ENCODE measurements around the gene PARVB.

Gene PARVB

DNA sequence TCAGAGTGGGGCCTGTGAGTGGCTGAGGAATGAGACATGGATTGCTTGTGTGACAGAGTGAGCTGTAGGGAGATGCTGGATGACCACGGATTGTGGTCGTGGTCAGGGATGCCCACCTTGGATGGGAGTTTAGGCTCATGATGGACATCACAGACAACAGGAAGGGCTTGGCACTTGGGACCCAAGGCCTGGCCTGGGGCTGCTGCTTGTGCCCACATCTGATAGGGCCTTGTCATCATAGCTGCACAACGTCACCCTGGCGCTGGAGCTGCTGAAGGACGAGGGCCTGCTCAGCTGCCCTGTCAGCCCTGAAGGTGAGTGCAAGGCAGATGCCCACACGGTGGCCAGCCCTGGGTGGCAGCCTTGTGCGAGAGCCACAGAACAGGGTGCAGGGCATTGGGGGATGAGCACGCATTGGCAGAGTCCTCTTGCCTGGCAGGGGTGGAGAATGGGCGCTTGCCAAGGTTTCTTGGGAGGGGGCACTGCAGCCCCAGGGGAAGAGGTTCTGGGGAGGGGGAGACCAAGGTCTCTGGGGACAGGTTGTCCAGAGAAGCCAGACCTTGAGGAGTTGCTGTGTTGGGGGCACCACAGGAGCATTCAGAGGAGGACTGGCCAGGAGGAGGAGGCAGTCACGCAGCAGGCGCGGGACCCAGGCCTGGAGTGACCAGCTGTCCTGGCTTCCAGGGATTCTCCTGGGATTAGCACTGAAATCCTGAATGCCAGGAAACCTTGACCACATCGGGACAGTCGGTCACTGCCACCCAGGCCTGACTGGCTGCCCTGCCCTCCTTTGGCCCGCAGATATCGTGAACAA is 181.6 kb downstream of the PARVB start:
- DNase-seq: no peak

DNA sequence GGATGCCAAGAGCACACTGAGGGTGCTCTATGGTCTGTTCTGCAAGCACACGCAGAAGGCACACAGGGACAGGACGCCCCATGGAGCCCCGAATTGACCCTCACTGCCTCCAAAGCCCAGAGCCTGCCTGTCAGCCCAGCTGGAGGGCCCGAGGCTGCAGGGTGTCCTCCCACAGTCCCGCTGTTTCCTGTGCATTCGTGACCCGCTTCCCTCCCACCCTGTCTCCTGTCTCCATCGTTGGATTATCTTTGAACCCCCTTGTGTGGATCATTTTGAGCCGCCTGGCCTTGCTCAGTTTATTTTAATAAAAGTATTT is 182.2 kb downstream of the PARVB start:
- no peak for DNase-seq

DNA sequence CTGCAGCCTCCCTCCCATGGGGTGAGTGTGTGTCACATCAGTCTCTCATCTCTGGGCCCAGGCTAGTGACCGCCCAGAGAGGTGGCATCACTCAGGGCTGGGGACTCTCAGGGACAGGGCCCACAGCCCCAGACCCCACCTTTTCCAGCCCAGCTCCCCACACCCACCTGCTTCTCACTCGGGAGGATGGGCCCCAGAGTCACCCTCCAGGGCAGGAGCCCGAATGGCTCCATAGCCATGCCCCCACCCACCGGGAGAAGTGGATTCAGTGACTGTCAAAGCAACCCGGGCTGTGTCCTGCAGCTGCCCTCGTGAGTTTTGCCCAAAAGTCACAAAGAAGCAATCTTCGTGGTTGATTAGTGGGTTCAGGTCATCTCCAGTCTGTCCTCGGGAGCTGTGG is 182.6 kb downstream of the PARVB start:
- DNase-seq: no peak

DNA sequence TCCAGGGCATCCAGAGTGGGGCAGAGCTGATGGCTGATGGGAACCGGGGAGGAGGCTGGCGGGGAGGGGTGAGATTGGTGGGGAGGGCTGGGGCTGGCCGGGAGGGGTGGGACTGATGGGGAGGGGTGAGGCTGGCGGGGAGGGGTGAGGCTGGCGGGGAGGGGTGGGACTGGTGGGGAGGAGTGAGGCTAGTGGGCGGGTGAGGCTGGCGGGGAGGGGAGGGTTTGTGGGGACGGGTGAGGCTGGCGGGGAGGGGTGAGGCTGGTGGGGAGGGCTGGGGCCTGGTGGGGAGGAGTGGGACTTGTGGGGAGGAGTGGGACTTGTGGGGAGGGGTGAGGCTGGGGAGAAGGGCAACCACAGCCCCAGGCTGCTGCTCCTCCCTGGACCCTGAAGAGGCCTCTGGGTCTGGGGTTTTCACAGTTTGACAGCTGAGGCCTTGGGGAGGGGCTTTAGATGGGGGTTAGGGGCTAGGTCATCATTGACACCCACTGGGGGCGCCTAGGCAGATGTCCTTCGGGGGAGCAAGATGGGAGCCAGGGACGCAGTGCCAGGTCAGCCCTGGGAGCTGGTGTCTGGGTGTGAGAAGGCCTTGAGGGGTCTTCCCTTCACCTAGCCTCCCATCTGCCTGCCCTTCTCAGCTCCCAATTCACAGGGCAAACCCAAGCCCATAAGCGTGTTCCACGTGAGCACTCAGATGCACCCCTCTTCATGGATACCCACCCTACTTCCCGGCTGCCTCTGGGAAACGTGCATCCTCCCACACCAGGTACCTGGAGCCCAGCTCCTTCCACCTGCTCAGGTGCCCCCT is 183.3 kb downstream of the PARVB start:
- DNase-seq: no peak

DNA sequence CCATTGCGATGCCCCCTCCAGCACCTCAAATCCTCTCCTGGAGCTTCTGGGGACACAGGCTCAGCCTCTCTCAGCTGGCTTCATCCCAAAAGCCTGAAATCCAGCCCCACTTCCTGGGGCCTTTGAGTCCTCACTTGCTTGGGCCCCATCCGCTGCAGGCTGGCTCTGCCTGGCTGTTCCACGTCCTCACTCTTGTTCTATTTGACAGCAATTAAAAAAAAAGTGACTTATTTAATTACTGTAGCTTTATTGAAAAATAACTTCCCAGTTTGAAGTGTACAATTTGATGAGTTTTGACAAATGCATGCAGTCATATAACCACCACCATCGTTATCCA is 183.8 kb downstream of the PARVB start:
- DNase-seq: no peak

DNA sequence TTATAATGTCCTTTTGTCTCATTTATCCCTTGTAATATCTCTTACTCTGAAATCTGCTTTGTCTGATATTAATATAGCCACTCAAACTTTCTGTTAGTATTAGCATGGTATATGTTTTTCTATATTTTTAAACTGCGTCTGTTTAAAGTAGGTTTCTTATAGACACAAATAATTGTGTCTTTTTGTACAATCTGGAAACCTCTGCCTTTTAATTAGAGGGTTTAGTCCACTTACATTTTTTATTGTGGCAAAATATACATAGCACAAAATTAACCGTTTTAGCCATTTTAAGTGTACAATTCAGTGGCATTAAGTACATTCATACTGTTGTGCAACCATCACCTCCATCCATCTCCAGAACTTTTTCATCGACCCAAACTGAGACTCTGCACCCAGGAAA is 185.2 kb downstream of the PARVB start:
- no peak for DNase-seq

DNA sequence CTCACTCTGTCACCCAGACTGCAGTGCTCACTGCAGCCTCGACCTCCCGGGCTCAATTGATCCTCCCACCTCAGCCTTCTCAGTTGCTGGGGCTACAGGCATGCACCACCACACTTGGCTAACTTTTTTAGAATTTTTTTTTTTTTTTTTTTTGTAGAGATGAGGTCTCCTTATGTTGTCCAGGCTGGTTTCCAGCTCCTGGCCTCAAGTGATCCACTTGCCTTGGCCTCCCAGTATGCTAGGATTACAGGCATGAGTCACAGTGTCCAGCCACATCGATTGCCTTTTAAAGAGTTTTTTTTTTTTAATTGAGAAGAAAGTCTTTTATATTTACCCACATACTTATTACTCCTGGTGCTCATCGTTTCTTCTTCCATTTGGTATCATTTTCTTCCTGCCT is 186.6 kb downstream of the PARVB start:
- no peak for DNase-seq

DNA sequence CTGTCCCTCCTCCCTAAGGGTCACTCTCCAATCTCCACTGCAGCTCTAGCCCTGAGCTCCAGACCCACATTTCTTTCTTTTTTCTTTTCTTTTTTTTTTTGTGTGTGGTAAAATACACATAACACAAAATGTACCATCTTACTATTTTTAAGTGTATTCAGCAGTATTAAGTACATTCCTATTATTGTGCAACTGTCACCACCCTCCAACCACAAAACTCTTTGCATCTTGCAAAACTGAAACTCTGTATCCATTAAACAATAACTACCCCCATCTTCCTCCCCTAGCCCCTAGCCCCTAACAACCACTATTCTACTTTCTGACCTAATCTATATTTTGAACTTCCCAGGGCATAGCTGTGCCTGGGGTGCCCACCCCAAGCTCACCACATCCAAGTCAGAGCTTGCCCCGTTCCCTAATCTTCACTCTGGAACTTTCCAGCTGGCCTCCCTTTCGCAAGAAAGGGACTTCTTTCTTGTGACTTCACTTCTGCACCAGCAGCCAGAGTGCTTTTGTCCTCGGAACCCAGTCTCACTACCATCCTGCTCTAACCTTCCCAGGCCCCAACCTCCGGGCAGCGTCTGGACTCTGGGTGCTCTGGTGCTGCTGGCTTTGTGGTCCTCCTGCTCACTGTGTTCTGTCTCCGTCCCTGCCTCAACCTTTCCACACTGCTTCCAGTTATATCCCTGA is 187.3 kb downstream of the PARVB start:
- DNase-seq: no peak

DNA sequence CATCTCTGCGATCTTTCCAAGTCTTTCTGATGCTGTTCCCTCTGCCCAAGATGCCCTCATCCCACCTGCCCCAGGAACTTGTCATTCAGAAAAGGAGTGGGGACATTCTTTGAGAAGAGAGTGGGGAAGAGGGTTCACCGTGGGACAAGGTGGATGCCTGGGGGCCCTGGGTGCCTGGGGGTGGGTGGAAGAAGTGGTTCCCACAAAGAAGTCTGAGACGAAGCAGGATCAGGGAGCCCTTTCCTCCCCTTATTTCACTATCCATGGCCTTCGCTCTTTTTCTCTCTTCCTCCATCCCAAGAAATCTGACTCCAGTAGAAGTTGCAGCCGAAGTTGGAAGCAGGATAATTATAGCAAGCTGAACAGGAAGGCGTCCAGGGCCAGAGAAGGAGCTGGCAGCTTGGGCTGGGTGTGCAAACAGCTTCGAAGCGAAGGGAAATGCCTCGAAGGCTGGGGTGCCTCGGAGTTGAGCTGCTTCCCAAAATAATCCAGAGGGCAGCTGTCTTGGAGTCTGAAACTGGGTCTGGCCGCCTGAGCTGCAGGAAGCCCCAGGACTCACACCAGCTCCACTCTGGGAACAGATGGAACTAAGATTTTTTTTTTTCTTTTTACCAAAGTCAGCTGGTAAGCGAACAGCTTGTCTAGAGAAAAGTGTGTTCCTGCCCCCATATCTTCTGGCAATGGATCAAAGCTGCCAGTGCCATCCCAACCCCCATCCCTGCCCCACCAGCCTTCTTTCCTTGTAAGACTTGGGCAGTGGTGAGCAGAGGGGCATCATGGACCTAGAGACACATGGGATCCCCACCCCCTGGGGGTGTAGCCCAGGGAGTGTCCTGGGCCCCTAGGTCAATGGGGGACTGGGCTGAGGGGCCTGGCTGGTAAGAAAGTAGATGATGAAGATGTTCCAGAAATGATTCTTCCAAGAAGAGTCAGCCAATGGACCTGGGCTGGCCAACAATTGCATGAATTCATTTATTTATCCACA is 188.1 kb downstream of the PARVB start:
- DNase-seq: no peak

DNA sequence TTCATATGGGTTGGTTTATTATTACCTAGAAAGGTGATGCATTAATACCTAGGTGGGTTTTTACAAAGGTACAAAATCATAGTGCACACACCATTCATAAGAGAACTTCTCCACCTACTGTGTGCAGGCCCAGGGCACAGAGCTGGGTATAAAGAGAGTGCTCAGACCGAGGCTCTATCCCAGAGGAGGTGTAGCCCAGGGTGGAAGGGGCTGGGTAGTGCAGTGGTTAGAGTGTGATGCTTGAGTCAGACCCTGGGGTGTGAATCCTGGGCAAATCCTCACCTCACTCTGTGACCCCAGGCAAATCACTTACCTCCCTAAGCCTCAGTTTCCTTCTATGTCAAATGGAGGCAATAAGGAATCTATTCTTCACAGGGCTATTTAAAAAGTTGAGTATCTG is 188.8 kb downstream of the PARVB start:
- DNase-seq: no peak

DNA sequence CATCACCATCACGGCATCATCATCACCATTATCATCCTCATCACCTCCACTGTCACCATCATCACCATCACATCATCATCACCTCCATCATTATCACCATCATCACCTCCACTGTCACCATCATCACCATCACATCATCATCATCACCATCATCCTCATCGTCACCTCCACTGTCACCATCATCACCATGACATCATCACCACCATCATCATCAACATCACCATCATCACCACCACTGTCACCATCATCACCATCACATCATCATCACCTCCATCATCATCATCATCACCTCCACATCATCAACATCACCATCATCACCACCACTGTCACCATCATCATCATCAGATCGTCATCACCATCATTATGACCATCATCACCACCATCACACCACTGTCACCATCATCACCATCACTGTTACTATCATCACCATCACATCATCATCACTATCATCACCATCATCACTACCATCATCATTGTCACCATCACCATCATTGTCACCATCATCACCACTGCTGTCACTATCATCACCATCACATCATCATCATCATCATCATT is 189.5 kb downstream of the PARVB start:
- no peak for DNase-seq

DNA sequence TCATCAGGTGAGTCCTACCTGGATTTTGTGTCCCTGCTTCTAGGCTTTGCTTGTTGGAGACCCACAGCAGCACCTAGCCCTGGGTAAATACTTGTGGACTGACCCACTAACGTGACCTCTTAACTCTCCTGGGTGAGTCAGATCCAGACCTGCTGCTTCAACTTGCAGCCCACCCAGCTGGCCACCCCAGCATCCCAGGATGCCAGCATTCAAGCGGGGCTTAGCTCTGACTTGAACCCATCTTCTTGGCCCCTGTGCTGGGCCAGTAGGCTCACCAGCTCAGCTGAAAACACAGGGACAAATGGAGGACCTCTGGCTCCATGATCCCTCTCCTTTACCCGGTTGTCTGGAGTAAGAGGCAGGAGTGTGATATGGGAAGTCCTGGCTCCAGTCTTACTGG is 190.1 kb downstream of the PARVB start:
- no peak for DNase-seq

DNA sequence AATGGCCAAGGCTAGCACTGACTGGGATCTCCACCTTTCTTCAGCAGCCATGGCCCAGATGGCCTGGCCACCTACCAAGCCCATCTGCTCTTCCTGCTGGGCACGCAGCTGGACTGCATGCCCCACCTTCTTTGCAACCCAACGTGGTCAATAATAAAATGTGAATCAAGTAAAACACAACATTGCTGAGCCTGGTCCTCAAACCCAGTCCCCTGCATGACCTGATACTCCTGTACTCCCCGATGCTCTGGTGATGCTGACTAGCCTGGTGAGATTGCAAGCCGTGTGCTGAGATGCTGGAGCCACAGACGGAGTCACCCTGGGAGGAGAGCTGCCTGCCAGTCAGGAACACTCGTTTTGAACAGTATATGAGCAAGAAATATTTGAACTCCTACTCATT is 190.7 kb downstream of the PARVB start:
- no peak for DNase-seq

DNA sequence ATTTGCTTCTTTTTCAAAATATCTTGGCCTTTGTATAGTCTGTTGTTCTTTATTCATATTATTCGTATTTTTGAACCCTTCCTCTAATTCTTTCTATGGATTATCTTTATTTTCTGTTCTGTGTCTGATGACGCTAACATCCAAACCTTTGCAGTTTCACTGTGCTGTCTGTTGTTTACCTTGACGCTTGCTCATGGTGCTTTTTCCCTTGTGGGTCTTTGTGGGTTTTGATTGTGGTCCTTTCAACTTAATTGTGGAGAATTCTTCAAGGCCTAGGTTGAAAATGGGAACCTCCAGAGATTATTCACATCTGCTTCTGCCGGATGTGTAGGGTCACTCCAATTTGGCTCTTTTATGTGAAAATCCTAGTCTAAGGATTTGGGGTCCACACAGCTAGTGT is 191.2 kb downstream of the PARVB start:
- no peak for DNase-seq

DNA sequence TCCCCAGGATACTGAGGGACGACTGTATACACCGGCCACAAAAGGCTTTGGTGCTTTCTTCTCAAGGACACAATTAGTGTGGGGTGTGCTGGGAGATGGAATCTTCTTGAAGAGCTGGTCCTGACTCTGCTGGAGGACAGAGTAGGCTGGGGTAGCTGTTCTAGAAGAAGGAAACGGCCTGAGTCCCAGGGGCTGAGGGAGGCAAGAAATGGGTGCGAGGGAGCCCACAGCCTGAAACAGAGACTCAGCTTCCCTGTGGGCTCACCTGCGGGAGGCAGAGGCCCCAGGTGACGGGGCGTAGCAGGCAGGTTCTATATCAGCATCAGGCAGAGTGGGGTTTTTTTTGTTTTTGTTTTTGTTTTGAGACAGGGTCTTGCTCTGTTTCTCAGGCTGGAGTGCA is 193.2 kb downstream of the PARVB start:
- DNase-seq: no peak

DNA sequence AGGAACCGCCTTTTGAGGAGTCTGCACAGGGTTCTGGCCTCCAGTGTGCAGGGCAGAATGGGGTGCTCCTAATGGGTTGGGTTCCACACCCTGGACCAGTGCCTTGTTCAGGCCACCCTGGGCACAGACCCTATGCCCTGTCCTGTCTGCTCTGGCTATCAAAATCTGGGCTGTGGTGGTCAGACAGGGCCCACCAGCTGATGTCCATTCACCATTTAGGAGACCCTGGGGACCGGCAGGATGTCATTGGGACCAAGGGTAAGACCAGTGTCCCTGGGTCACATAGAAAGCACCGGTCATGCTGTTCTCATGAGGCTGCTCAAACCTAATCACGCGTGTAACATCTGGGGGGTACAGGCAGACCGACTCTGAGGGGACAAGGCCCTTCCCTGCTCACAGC is 194.0 kb downstream of the PARVB start:
- DNase-seq: no peak

DNA sequence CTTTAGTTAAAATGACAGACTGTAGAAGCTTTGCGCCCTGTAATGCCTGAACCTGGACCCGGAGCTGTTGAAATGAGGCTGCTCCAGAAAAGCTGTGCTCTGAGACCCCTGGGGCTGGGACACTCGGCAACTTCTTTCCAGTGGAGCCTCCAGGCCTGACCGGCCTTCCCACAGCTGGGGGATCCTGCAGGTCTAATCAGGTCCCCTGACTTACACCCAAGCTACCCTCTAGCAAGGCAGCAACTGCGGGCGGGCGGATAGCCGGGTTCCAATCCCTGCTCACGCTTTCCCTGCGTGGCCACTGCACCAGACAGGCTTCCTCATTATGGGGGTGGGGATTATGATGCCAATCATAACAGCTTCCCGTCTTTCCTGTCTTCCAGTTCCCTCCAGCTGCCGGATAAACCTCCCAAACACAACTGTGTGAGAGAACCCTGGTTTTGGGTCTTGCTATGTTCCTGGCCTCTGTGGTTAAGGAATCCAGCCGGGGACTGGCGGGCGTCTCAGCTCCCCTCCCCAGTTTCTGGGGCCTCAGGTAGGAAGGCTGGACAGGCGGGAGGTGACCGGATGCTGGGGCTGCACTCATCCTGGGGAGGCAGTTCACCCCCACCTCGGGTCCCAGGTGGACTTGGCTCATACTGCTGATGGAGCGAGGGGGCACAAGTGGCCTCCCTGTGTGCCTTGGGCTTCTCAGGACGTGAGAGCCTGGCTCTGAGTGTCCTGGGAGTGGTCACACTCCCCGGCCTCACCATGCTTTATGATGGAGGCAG is 195.2 kb downstream of the PARVB start:
- no peak for DNase-seq

DNA sequence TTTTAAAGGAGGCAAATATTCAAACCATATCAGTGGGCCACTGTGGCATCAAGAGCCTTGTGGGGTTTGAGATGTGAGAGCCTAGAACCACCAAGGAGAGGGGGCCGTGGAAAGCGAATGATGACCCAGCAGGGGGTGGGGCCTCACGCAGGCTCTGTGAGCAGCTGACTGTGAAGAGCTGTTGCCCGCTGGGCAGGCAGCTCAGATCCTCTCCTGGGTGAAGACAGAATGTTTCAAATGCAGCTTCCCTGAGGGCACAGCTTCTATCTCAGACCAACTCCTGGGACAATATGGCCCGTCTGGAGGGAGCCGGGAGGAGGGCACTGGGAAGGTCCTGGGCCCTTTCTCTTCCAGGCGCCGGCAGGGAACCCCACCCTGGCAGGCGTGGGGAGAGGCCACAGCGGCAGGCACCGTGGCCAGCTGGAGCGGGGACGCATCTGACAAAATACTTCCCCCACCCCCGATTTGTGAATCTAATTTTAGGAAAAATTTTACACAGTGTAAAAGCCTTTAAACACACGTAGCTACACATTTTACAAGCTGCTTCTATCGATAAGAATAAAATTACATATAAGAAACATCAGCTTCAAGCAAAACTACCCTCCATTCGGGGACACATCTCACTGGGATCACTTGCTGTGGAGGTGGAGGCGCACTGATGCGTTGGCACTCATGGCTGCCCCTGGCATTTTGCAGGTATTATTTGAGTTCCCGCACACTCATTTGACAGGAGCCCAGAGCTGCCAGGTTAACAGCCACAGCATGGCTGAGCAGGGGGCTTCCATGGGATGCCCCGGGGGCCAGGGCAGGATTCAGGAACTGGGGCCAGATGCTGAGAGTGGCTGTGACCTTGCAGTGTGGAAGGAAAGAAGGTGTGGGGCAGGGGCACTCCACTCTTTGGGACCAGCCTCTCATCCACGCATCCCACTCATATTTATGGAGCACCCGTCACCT is 196.9 kb downstream of the PARVB start:
- DNase-seq: no peak

DNA sequence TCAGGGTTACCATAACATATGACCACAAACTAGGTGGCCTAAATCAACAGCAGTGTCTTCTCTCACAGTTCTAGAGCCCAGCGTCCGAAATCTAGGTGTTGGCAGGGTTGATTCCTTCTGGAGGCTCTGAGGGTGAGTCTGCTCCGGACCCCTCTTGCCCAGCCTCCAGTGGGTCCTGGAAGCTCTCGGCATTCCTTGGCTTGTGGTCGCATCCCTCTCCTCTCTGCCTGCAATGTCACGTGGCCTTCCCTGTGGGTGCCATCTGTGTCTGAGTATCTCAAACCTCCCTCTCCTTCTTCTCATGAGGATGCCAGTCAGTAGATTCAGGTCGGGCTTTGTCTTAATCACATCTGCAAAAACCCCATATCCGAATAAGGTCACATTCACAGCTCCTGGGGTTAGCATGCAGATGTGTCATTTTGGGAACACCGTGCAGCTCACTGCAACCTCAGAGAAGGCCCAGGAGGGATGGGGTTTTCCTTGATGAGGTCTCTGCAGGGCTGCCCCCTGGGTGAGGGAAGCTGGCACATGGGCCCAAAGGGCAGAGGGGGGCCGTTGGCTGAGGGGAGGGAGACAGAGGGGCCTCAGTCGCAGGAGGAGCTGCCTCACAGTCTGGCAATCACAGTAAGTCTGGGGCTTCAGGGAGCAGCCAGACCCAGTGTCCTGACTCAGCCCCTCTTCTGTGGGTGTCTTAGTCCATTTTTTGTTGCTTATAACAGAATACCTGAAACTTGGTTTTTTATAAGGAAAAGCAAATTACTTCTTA is 197.8 kb downstream of the PARVB start:
- DNase-seq: no peak

Data from activated CD4-positive, alpha-beta T cell treated with anti-CD3 and anti-CD28 coated beads for 4 hours (primary cell).